Middle frontal gyrus (tissue), 1 donor: ENCODE data around the gene RHOBTB3.
"Not testable (repeated sequence)": the region's sequence is repeated elsewhere in the genome, so short reads cannot be mapped to it uniquely, and the experiment has no call there.

Experiments used
- DNase-seq: peaks from one replicate; pipeline ENCODE4 v3.0.0-alpha.2; 2015; ENCODE audit warnings: low spot score; ENCODE audit errors: extremely low spot score

RHOBTB3 gene

DNA sequence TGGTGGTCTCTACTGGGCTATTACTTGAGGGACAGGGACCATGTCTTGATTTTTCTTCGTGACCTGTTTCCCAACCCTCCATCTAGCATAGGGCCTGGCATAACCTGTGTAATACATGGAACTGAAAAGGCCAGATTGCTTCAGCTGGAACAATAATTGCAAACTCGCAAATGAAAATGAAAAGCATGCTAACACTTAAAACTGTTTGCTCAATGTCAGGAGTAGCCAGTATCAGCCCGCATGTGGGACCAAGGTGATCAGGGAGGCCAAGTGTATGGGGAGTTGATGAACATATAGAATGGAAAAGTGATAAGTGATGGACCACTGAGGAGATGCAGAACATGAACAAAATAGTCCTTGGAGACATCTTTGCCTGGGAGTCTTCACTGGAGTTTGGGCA lies 66.2 kb downstream of the RHOBTB3 start:
- no peak for DNase-seq

DNA sequence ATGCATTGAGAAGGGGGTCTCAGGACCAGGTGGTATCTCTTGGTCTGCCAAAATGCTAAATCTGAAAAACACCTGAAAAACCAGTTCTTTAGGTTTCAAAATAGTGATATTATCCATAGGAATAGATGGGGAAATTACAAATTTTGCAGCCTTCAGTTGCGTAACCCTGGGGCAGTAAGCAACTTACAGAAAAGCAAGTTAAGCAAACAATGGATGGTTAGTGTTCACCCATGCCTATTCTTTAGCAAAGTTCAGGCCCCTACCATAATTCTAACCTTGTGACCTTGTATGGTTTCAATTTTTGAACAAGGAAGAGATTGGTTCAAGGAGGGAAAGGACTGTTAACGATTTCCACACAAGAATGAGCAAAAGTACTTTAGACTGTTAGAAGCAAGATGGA lies 66.9 kb downstream of the RHOBTB3 start:
- no peak for DNase-seq

DNA sequence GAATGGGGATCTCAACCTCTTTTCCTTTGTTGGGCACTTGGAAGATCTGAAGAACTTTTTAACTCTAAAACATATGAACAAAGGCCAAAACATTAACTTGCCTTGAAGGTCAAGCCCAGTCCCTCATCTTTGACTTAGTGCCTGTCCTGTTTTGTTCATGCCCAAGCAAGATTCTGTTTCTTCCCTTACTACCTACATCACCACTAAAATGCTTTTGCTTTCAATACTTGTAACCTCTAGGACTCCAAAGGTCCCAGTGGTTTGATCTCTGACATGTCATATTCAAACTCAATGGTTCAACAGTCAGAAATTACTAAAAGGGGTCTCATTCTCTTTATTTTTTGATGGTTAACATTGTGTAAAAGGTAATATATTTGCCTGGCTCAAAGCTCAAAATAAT lies 67.4 kb downstream of the RHOBTB3 start:
- DNase-seq, result no peak

DNA sequence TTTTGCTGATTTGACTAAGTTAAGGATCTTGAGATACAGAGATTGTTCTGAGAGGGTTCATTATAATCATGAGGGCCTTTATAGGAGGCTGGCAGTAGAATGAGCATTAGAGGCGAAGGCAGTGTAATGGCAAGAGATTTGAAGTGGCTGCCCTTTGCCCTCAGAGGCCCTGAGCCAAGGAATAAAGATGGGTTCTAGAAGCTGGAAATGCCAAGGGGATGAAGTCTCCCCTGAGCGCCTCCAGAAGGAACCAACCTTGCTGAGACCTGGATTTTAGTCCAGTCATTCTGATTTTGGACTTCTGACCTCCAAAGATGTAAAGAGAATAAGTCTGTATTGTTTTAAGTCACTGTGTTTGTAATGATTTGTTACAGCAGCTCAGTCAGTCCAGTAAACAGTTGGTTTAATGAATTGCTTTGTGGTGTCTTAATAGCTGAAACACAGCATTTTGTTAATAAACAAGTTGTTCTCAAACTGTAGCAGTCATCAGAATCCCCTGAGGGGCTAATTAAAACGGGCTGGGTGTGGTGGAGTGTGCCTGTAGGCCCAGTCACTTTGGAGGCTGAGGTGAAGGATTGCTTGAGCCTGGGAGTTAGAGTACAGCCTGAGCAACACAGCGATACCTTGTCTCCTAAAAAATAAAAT lies 68.2 kb downstream of the RHOBTB3 start:
- no peak for DNase-seq

DNA sequence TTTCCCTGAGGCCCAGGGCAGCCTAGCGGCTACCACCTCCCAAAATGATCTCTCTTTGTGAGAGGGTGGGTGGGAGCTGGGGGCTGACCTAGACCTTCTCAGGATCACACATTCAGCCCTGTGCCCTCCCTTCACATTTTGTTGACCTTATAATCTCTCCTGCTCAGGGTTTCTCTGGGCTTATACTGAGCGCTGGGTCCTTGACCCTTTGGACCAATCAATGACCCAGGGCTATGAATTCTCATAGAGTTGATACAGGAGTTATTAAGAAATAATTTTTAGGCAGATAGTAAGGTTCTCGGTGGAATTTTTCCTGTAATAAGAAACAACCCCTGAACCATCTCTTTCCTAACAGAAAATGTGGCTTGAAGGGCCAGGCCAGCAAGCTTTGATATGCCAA lies 69.4 kb downstream of the RHOBTB3 start:
- no peak for DNase-seq

DNA sequence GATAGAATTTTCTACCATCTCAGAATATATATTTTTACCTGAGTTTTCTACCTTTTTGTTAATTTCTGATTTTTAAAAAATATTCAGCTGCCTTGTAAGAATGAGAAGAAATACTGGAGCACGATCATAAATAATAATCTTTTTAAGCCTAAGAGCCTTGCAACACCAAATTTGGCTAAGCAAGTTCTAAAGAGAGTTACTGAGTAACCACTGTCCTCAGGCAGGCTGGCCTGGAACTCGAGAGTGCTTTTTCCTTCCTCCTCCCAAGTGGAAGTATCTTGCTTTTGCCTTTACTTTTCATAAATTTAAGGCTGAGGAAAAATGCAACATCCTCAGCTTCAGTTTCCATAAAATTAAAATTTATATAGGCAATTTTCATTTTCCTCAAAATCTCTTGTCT lies 70.4 kb downstream of the RHOBTB3 start:
- no peak for DNase-seq

DNA sequence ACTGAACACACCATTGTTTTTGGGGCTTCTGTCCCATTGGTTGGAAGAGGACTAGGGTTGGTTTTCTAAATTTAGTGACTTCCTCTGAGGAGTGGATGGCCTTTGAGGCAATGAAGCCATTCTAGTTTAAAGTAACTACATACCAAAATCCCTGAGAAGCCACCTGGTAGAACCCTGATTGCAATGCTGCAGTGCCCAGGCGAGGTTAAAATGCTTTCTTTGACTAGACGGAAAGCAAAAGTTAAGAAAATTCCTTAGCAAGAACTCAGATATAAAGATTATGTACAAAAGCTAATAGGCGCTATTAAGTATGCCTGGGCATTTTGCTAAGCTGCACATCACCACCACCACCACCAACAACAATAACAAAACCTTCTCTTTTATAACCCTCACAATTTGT lies 70.8 kb downstream of the RHOBTB3 start:
- DNase-seq, result no peak

DNA sequence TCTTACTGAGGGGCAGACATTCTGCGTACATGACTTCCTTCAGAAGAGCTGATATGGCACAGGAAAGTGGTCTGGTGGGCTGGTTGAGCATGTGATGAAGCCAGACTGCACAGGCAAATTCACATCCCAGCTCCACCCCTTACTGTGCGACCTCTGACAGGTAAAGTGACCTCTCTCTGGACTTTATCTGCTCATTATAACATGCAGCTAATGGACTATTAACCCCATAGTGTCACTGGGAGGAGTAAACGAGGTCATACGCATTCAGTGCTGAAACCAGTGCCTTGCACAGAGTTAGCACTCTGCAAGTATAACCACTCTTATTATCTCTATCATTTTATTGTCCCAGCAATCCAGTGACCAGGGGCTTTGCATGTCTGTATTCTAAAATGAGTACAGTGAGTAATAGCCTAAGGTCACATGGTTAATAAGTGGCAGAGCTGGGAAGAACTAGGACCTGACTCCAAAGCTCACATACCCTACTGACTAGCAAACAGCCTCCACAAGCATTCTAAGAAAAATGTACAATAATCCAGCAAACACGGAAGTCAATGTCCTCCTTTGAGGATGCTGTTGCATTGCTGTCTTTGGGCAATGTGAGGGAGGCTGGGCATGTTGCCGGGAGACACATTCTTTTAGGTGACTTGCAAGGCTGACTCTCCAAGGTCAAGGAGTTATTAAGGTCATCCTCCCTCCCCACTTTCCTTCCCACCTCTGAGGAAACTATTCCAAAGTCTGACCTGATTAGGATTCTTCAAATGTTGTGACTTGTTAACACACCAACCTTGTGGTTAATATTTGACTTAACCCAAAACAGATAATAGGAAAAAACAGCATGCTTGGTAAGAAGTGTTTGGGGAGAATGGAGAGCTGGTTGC lies 72.4 kb downstream of the RHOBTB3 start:
- no peak for DNase-seq

DNA sequence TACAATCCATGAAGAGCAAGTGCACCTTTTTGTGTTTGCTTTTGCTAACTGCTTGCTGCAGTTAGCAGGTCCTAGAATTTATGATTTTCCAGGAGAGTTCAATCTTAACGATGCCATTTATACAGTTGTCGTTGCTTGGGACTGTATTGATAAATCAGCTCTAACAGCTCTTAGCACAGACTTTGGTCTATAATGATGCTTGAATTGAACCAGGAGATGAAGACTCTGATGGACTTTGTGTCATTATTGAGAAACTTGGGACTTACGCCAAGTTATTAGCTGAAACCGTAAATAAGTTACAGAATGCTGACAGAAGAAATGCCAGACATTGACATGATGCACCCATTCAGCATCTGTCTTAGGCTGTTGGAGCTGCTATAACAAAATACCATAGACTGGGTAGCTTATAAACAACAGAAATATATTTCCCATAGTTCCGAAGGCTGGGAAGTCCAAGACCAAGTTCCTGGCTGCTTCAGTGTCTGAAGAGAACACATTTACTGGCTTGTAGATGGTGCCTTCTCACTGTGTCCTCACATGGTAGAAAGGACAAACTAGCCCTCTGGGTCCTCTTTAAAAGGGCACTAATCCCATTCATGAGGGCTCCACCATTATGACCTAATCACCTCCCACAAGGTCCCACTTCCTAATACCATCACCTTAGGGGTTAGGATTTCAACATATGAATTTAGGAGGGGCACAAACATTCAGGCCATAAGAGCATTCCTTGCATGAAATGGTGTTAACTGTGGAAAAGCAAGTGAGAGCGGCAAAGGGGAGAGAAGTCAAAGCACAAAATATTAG lies 73.8 kb downstream of the RHOBTB3 start:
- DNase-seq, result no peak

DNA sequence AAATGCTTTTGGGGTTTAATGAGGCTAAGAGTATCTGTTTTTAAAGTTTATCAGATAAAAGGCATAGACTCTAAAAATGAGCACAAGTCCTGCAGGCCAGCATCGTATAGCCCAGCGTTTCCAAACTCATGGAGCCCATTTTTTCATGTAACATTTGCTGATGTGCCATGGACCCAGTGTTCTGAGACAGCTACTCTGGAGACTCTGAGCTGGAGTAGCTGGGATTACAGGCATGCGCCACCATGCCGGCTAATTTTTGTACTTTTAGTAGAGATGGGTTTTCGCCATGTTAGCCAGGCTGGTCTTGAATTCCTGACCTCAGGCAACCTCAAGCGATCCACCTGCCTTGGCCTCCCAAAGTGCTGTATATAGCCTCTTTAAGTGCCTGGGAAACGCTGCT lies 75.6 kb downstream of the RHOBTB3 start:
- no peak for DNase-seq

DNA sequence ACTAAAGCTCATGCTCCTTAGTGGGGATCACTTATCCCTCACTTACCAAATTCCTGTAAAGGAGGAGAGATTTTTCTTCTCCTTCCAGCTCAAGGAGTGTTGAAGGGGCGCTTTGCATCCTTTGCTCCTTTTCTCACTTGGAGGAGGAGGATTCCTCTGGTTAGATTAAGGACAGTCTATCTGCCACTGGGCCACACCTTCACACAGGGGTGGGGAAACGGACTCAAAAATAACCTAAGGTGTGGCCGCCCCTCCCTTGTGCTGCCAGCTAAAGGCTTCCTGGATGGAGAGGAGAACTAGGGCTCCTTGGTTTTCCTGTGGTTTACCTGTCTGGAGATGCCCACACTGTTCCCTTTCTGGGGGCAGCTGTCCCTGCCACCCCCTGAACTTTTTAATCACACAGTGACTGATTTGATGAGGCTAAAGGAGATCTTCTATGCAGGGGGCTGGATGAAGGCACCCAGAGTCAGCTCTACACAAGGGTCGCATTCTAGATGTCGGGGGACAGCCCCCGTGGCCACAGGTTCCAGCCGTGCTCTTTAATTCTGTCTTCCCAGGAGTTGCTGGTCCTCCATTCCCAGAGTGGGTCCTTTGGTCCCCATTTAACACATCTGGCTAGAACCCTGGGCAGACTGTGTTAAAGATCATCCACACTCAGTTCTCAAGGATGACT lies 77.0 kb downstream of the RHOBTB3 start:
- DNase-seq, result no peak

DNA sequence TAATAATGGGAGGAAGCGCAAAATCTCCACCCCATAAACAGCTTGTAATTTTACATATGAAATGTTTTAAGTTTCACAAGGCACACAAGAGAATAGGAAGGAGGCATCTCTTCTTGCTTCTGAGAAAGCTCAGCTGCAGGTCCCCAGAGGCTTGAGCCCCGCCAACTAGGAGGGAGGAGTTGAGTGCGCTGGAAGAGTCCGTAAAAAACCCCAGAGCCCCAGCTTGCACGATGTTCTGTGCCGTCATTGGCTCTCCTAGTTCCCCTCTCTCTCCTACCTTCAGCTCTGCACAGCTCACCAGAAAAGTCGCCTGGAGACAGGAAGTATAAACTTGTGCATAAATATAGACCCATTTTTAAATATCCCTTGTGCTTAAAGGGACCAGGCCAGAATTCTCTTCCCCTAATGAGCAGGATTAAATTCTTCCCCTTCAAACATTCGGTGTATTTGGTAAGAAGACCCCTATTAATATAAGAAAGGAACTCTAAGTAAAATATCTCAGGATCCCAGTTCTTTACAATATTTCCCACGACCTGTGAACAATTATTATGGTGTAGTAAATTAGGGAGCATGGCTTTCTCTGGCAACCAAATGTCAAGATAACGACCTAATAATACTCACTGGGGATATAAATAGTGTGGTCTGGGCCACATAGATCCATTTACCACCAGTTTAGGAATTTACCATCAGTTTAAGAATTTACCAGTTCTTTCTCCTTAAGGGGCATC lies 77.7 kb downstream of the RHOBTB3 start:
- DNase-seq, result no peak

DNA sequence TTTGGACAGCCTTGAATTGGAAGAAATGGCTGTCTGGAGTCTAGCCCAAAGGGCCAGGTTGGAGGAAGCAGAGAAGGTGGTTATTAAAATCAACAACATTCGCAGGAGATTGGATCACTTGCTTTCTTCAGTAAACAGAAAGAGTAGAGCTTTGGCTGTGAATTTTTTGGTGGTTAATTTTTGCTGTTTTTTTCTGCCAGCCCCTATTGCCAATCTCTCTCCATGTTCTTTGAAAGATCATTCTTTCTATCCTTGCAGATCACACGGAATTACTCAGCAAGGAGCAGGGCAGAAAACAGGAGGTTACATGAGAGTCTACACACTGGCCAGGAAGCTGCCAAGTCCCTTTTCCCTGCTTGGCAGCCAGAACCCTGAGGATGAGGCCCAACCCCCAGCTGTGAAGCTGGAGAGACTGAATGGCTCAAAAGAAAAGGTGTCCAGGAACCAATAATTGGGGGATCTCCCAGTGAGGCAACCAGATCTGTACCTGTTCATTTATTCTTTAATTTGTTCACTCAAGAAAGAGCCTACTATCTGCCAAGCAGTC lies 78.4 kb downstream of the RHOBTB3 start:
- DNase-seq, result no peak

DNA sequence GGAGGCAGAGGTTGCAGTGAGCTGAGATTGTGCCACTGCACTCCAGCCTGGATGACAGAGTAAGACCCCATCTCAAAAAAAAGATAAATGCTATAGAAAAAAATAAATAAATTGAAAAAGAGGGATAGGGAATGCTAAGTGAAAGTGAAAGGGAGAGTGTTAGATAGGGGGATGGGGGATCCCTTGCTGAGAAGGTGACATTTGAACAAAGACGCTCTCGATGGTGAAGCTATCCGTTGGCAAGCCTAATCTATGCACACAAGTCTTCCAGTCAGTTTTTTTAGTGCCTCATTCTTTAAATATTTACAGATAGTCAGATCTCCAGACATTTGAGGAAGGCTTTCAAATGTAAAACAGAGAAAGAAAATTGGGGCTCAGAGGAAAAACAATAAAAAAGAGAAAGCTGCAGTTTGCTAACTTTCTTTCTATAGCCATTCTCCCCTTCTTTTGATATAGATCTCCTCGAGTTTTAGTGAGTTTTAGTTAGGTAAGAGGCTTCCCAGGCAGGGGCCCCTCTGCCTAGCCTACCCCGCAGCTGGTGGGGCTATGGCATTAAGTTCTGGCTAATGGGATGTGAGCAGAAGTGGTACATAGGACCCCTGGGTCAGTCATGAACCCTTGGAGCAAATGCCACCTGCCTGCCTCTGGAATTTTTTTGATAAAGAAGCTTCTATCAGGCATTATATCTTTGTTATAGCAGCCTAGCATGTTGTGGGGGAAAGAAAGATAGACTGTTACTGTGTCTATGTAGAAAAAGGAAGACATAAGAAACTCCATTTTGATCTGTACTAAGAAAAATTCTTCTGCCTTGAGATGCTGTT lies 79.4 kb downstream of the RHOBTB3 start:
- DNase-seq, result no peak

DNA sequence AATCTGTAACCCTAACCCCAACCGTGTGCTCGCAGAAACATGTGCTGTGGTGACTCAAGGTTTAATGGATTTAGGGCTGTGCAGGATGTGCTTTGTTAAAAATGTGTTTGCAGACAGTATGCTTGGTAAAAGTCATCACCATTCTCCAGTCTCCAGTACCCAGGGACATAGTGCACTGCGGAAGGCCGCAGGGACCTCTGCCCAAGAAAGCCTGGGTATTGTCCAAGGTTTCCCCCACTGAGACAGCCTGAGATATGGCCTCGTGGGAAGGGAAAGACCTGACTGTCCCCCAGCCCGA lies 79.9 kb downstream of the RHOBTB3 start:
- DNase-seq, result not testable (repeated sequence)

DNA sequence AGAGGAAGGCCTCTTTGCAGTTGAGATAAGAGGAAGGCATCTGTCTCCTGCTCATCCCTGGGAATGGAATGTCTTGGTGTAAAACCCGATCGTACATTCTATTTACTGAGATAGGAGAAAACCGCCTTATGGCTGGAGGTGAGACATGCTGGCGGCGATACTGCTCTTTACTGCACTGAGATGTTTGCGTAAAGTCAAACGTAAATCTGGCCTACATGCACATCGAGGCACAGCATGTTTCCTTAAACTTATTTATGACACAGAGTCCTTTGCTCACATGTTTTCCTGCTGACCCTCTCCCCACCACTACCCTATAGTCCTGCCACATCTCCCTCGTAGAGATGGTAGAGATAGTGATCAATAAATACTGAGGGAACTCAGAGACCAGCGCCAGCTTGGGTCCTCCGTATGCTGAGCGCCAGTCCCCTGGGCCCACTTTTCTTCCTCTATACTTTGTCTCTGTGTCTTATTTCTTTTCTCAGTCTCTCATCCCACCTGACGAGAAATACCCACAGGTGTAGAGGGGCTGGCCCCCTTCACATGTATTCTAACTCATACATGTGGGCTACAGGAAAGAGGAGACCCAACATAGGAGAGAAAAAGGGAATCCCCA lies 80.4 kb downstream of the RHOBTB3 start:
- not testable (repeated sequence) for DNase-seq

DNA sequence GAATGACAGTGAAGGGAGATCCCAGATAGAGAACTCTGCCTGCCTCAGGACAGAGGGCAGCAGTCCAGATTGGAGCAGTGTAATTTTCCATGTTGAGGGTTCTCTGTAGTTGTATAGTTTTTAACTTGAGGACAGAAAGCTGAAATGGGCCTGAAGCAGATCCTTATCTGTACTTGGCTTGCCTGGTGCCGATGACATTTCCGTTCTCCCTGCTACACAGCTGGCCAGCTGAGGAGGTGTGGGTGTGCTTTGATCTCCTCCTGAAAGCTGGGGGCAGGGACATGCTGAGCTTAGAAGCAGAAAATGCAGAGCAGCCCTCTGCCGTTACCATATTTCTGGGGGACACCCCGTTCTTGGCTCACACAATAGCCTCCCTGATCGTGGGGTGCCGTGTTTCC lies 80.9 kb downstream of the RHOBTB3 start:
- no peak for DNase-seq

DNA sequence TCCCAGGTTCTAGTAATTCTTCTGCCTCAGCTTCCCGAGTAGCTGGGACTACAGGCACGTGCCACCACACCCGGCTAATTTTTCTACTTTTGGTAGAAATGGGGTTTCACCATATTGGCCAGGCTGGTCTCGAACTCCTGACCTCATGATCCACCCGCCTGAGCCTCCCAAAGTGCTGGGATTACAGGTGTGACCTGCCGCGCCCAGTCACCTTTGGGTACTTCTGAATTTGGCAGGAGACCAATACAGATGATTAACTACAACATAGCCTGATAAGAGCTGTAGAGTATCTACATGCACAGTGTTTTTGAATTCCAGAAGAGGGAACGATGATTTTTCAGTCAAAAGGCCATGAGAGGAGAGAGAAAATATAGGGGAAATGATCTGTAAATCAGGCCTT lies 81.9 kb downstream of the RHOBTB3 start:
- DNase-seq, result not testable (repeated sequence)

DNA sequence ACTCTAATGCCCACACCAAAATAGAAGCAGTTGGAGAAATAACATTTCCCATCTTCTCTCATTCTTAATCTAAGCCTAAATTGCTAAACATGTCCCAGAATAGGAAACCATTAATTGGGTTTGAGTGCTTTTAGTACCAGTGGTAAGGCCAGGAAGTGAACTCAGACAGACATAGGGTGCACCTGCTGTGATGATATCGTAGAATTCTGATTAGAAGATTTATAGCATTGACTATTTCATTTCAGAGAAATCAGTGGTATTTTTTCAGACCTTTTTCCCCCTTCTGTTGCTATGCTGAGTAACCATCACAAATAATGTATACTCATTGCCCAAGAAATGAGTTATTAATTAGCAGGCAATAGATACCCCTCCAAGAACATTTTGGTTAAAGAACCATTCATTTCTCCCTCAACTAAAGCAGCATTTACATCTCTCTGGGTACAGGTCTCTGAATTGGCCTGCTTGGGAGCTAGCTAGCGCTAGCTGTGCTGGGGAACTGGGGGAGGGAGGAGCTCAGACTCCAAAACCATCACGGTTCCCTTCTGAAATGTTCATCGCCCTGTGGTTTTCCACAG lies 84.1 kb downstream of the RHOBTB3 start:
- DNase-seq, result no peak
